Osteocyte (in vitro differentiated cells): ENCODE measurements around the gene ELL. TPM values are rescaled to one million over a fixed set of nuclear protein-coding genes. Genes with fewer than 3 reads are reported as not detected.

ENCODE experiments used
- DNase-seq: peaks from one replicate; pipeline ENCODE4 v3.0.0; 2021; ENCODE audit warnings: mixed read lengths; ENCODE audit not compliant: unreplicated experiment; ENCODE audit errors: extremely low spot score
- H3K27ac Mint-ChIP-seq: one replicate; pipeline ENCODE4 v1.8.0; 2021; ENCODE audit warnings: mild to moderate bottlenecking, mixed read lengths; ENCODE audit not compliant: unreplicated experiment
- H3K27me3 Mint-ChIP-seq: one replicate; pipeline ENCODE4 v1.8.0; 2021; ENCODE audit warnings: mixed read lengths; ENCODE audit not compliant: unreplicated experiment
- H3K36me3 Mint-ChIP-seq: one replicate; pipeline ENCODE4 v1.8.0; 2021; ENCODE audit warnings: mixed read lengths; ENCODE audit not compliant: unreplicated experiment
- H3K4me1 Mint-ChIP-seq: one replicate; pipeline ENCODE4 v1.8.0; 2021; ENCODE audit warnings: mixed read lengths; ENCODE audit not compliant: unreplicated experiment
- H3K4me3 Mint-ChIP-seq: one replicate; pipeline ENCODE4 v1.8.0; 2021; ENCODE audit warnings: mild to moderate bottlenecking, moderate library complexity, mixed read lengths; ENCODE audit not compliant: unreplicated experiment
- H3K9me3 Mint-ChIP-seq: one replicate; pipeline ENCODE4 v1.8.0; 2021; ENCODE audit warnings: mixed read lengths; ENCODE audit not compliant: unreplicated experiment
- CTCF ChIP-seq: fragments of 200-600 bp; sonication (generic); IDR thresholded peaks from 2 replicates; pipeline ENCODE4 v1.5.0; 2021; ENCODE audit warnings: antibody characterized with exemption, mild to moderate bottlenecking, moderate library complexity
- total RNA-seq: library from RNA; stranded (reverse); gene quantifications from 2 replicates; pipeline ENCODE4 v1.2.1, GENCODE V29; 2021

Gene ELL
- total RNA-seq, 1 donor from 2014 or later, result 17.6 TPM

GRCh38 chr19:18435842-18436670 is 85.8 kb downstream of the ELL start:
- Mint-ChIP-seq H3K9me3 (no peaks in the 10 kb centered on the region), H3K27me3 (no peaks in the 10 kb centered on the region), H3K4me3 (peak overlapping the region; percentile 66), H3K27ac (peak overlapping the region; percentile 27), H3K4me1 (peaks cover 45% of the 10 kb centered on the region), H3K36me3 (no peaks in the 10 kb centered on the region)
- TF ChIP-seq CTCF, result no peak
- no peak for DNase-seq

- Mint-ChIP-seq H3K4me3 (no peak overlapping the region), H3K36me3 (no peaks in the 10 kb centered on the region)
- no peak for DNase-seq
Measured at GRCh38 chr19:18435178-18435841, 86.6 kb downstream of the ELL start.

GRCh38 chr19:18434411-18435175 is 87.3 kb downstream of the ELL start:
- Mint-ChIP-seq H3K27ac (peak overlapping the region; percentile 44), H3K27me3 (no peaks in the 10 kb centered on the region), H3K4me3 (peak overlapping the region; percentile 62), H3K9me3 (no peaks in the 10 kb centered on the region), H3K36me3 (no peaks in the 10 kb centered on the region), H3K4me1 (peaks cover 40% of the 10 kb centered on the region)
- no peak for DNase-seq
- no peak for TF ChIP-seq CTCF

More at GRCh38 chr19:18435178-18435841, 86.6 kb downstream of the ELL start:
- TF ChIP-seq CTCF, result no peak
- Mint-ChIP-seq H3K27ac (no peak overlapping the region), H3K27me3 (no peaks in the 10 kb centered on the region), H3K4me1 (peaks cover 43% of the 10 kb centered on the region), H3K9me3 (no peaks in the 10 kb centered on the region)

- Mint-ChIP-seq H3K27me3 (no peaks in the 10 kb centered on the region), H3K36me3 (no peaks in the 10 kb centered on the region), H3K27ac (peak overlapping the region; percentile 44), H3K9me3 (no peaks in the 10 kb centered on the region), H3K4me1 (peaks cover 35% of the 10 kb centered on the region), H3K4me3 (peak overlapping the region; percentile 62)
- no peak for TF ChIP-seq CTCF
- DNase-seq, result no peak
Measured at GRCh38 chr19:18433735-18434398, 88.0 kb downstream of the ELL start.
